ENCODE data around the gene GLG1.
"Not testable (repeated sequence)": the region's sequence is repeated elsewhere in the genome, so short reads cannot be mapped to it uniquely, and the experiment has no call there.

Gene GLG1

DNA sequence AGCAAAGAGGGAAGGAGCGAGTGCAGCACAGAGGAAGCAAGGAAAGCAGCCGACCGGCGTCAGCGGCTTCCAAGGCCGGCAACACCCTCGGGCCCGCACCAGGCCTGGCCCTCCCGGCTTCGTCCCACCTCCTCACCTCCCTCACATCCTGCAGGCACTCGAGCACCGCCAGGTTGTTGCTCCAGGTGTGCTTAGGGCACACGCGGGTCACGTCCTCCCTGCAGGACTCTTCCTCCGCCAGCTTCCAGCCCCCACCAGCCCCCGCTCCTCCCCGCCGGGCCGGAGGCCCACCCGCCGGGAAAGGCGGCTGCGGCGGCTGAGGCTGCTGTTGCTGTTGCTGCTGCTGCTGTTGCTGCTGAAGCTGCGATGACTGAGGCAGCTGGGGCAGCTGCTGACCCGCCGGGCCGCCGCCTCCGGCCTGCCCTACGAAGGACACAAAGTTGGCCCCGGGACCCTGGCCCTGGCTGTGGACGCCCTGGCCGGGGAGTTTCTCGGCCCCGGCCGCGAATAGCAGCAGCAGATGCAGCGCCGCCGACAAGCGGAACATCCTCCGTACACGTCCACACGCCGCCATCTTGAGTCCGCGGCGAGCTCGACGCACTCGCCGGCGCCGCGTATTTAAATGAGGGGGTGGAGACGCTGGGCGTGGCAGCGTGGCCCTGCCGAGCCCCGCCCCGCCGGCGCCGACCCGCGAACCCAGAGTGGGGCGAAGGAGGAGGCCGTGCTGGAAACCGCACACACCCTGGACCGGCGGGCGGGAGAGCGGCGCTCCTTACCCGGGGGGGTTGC, at the start of gene GLG1:
Gene GLG1 (minus strand): TSS at position 594 of the 789 bp plus-strand sequence. CDS start 20 bp downstream, at position 574.
- peak; percentile 82 to 87 (median 82) for DNase-seq (ENCODE audit: low read depth in 3 of 3)

DNA sequence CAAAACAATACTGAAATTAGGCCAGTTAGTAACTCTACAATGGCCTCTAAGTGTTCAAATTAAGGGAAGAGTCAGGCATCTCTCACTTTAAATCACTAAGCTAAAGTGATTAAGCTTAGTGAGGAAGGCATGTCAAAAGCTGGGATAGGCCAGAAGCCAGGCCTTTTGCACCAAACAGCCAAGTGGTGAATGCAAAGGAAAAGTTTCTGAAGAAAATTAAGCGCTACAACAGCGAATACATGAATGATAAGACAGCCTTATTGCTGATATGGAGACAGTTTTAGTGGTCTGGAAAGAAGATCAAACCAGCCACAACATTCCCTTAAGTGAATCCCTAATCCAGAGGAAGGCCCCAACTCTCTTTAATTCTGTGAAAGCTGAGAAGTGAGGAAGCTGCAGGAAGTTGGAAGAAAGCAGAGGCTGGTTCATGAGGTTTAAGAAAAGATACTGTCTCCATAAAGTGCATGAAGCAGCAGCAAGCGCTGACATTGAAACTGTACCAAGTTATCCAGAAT, 47.7 kb upstream of the GLG1 start:
- no peak for DNase-seq (ENCODE audit: low read depth in 3 of 3)

DNA sequence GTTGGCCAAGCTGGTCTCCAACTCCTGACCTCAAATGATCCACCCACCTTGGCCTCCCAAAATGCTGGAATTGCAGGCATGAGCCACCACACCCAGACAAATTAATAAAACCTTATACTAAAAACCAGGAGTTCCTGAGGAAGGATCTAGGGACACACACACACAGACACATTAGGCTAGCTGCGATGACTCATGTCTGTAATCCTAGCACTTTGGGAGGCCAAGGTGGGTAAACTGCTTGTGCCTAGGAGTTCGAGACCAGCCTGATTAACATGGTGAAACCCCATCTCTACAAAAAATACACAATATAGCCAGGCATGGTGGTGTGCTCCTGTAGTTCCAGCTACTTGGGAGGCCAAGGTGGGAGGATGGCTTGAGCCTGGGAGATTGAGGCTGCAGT, 46.0 kb upstream of the GLG1 start:
- not testable (repeated sequence) for DNase-seq (ENCODE audit: low read depth in 3 of 3)

DNA sequence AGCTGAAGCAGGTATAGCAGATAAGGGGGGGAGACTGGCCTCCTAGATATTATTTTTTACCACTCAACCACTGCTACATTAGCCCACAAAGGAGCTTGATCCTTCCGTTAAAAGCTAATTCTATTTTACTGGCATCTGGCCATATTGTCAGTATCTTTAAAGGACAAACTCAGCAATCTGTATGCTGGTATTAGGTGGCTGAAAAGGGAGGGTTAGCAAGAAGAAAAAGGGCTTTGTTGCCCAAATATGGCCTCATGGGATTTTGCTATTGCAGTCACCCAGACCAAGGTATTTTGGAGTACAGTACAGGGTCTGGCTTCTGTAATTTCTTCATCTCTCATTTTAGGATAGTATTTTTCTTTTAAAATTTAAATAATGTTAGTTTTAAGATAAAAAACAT, 45.3 kb upstream of the GLG1 start:
- DNase-seq (ENCODE audit: low read depth in 3 of 3), result no peak

DNA sequence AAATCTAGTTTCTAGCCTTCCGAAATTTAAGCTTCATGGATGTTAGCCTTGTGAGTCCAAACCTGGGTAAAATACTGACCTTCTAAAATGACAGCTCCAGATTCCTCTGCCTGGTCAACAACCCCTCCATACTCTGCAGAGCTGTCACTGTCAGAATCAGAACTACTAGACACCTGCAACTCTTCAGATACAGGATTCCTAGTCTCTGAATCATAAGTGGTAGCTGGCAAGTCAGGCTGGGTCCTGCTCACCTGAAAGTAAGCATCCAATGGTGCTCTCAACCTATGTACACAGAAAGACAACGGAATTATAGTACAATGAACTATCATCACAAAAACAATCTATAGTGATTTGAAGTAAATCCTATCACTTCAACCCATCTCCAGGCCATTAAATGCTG, 44.9 kb upstream of the GLG1 start:
- DNase-seq (ENCODE audit: low read depth in 3 of 3), result no peak

DNA sequence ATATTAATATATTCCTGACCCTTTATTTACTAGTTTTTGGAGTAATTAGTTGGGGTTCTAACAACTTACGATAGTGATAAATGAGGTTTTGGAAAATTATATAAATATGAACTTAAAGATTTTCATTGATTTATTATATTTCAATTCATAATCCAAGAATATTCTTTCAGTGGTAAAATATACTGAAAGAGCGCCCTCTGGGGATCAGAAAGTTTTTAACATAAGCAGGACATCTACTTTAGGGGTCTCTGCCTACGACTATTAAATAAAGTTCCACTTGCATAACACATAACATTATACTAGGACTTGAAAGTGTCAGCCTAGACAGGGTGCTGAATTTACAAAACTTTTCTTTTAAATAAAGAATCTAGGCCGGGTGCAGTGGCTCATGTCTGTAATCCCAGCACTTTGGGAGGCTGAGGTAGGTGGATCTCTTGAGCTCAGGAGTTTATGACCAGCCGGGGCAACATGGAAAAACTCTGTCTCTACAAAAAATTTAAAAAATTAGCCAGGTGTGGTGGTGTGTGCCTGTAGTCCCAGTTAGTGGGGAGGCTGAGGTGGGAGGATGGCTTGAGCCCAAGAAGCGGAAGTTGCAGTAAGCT, 44.2 kb upstream of the GLG1 start:
- no peak for DNase-seq (ENCODE audit: low read depth in 3 of 3)

DNA sequence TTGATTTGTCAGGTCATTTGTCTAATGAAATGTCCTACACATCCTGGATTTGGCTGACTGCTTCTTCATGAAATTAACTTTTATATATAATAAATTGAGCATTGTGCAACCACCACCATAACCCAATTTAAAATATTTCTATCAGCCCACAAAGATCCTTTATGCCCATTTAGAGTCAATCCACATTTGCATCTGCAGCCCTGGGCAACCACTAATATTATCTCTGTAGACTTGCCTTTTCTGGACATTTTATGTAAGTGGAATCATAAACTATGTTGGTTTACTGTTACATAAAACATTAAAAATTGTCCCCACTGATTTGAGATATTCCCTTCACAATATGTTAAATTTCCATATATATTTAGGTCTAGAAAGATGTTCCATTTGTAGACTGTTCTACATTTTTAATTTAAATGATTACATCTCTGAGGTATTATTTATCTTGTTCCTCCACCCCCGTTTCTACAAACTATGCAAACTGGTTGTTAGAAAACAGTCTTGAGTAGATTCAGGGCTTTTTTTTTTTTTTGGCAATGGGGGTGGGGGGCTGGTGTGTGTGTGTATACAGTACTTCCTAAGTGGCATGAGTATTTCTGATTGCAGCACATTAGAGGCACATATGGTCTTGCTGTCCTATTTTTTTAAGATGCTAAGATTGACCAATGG, 43.1 kb upstream of the GLG1 start:
- DNase-seq (ENCODE audit: low read depth in 3 of 3), result no peak

DNA sequence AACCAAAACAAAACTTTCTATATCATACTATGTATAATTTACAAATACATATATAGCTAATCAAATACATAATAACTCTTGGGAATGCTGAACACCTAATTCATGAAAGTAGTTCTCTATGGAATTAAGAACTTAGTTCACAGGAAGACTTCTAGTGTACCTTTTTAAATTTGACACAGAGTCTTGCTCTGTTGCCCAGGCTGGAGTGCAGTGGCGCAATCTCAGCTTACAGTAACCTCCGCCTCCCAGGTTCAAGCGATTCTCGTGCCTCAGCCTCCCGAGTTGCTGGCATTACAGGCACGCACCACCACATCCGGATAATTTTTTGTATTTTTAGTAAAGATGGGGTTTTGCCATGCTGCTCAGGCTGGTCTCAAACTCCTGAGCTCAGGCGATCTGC, 35.1 kb upstream of the GLG1 start:
- DNase-seq (ENCODE audit: low read depth in 3 of 3), result no peak

DNA sequence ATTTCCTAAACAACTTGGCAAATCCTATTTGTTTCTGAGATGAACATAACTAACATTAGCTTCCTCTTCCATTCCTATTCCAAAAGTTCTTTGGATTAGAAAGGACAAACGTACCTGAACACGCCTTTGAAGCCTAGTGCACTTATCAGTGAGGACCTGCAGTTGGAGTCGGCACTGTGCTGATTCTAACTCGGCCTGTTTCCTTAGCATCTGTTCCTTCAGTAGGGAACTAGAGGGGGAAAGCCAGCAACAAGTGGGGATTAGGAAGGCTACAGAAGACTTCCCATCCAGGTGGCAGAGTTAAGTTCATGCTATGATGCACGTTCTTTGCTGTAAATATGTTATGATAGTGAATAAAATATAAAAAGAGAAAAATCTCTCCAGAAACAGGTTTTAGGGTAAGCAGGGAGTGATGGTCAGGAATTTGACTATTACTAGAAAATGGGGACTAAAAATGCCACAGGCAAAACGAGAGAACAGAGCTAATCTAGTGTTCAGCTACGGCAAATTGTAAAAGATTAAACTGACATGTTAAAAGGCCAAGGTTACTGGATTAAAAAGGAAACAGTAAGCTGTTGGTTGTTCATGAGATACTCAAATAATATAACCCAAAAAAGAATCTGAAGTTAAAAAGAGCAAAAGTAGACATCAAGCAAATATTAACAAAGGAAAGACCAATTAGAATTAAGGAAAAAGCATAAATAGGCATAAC, 31.0 kb upstream of the GLG1 start:
- no peak for DNase-seq (ENCODE audit: low read depth in 3 of 3)

DNA sequence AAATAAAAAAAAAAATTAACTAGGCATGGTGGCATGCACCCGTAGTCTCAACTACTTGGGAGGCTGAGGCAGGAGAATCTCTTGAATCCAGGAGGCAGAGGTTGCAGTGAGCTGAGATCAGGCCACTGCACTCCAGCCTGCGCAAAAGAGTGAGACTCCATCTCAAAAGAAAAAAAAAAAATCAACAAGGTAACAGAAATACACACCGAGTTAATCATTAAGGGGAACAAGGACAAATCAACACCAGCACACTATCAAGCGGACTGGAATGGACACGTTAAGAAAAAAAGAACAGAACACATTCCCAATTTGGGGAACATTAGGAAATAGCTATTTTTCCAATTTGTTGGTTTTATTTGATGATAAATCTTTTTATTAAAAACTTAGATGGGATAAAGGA, 28.4 kb upstream of the GLG1 start:
- DNase-seq (ENCODE audit: low read depth in 3 of 3), result no peak

DNA sequence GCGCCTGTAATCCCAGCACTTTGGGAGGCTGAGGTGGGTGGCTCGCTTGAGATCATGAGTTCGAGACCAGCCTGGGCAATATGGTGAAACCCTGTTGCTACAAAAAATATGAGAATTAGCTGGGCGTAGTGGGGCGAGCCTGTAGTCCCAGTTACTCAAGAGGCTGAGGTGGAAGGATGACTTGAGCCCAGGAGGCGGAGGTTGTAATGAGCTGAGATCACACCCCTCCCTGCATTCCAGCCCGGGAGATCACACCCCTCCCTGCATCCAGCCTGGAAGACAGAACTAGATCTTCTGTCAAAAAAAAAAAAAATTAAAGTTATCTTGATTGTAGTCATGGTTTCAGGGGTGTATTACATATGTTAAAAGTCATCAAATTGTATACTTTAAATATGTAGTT, 26.8 kb upstream of the GLG1 start:
- DNase-seq (ENCODE audit: low read depth in 3 of 3), result no peak

DNA sequence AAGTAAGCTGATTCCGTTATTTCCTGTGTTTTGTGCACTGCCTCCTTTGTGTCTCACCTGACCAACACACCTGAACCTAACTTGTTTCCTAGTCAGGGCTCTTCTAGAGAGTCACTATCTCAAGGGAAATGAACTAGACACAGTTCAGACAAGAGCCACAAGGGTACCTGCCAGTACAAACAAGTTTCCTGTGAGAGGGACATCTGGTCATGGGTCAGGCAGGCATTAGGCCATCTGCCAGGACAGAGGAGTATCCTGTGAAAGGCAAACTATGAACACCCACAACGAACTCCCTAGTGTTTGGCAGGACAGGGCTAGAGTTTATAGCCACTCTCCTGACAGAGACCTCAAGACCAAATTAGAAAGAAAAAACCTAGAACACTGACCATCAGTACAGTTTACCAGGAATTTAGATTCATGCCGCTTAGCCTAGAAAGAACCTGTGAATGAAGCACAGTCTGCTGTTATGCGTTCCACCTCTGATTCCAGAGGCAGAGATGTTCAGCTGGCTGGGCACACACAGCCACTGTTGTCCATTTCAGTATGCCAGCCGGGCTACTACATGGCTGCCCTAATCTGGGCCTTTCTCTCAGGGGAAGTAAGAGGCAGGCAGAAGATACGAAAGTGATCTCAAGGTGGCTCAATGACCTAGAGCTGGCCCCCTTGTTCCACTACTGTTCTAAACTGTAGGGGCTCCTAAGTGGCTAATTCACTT, 20.7 kb upstream of the GLG1 start:
- no peak for DNase-seq (ENCODE audit: low read depth in 3 of 3)

DNA sequence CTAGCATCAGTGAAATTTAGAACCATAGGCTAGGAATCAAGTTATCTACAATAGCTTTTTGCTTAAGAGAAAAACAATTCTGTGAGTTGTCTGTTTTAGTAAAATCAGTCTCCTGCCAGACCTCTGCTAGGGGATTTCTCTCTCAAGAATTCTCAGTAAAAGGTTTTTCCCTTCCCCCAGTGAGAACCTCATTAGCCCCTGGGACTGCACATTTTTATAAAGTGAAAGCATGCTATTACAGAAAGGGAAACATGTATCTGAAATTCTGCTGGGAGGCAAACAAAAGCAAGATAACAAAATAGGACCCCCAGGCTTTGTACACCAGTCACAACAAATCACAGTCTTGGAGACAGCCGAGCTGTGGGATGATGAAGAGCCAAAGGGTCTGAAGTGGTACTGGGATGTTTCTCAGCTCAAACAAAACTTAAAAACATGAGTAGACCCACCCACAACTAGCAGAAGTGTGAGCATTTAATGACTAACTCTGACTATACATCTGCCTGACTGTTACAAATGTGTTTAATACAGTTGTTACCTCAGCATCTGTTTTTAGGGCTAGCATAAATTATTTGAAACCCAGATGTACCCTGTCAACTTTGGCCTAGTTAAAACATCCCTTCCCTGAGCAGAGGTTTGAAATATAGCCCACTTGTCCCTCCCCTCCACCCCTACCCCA, 20.0 kb upstream of the GLG1 start:
- no peak for DNase-seq (ENCODE audit: low read depth in 3 of 3)

DNA sequence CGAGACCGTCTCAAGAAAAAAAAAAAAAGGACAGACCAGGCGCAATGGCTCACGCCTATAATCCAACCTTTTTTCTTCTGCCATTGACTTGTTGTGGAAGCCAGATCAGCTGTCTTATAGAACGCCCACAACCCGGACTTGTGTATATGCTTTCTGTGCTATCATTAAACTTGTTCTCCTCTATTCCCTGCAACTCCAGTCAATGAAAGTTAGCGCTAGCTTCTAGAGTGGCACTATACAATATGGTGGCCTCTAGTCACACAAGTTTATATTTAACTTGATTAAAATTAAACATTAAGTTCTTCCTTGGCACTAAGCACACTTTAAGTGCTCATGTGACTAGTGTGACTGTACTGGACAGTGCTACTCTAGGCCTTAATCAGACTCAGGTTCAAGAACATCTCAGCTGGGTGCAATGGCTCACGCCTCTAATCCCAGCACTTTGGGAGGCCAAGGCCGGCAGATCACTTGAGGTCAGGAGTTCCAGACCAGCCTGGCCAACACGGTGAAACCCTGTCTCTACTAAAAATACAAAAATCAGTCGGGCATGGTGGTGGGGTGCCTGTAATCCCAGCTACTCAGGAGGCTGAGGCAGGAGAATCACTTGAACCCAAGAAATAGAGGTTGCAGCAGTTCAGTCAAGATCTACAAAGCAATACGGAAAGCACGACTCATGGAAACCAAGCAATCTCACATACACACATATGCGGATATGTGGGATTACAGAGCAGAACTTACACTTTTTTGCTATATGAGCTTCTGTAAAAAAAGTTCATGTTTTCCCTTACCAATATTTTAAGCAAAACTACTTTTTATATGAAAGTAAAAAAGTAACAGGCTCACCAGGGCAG, 18.8 kb upstream of the GLG1 start:
- no peak for DNase-seq (ENCODE audit: low read depth in 3 of 3)

DNA sequence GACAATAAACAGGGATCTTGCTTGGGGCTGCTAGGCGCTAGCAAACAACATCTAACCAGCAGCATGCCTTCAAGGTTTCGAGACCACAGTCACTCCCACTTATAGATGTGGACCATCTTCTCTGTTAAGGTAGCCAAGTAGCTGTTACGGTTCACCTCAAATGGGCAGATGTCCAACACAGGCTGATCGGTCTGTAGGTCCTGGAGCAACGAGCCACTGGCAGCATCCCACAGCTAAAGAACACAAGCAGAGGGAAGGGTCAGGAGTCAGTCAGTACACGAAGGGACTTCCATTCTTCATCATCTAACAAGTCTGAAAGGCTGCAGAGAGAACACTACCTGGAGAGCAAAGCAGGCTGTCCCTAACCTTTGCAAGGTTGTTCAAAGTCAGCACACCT, 16.9 kb upstream of the GLG1 start:
- no peak for DNase-seq (ENCODE audit: low read depth in 3 of 3)

DNA sequence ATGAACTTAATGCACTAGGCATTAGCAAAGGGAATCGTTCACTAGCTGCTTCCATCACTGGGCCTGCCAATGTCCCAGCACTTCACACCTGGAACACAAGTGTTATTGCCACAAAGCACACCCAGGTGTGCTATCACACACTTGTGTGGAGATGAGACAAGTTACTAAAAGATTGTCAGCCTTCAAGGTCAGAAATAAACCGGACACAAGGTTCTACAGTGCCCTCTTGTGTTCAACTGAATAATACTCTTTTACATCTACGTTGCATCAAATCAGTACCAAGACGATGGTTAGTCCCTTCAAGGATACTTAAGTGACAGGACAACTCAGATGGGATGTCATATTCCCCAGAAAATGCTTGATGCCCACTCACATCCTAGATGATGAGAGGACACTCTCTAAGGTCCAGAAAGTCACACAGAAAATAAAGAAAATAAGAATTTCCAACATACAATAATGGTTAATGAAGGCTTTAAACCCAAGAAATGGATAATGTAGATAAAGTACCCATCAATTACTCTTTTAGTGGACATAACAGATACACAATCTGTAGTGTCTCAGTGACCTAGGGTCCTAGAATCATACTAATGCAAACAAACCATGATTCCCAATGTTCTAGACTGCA, 16.4 kb upstream of the GLG1 start:
- no peak for DNase-seq (ENCODE audit: low read depth in 3 of 3)

DNA sequence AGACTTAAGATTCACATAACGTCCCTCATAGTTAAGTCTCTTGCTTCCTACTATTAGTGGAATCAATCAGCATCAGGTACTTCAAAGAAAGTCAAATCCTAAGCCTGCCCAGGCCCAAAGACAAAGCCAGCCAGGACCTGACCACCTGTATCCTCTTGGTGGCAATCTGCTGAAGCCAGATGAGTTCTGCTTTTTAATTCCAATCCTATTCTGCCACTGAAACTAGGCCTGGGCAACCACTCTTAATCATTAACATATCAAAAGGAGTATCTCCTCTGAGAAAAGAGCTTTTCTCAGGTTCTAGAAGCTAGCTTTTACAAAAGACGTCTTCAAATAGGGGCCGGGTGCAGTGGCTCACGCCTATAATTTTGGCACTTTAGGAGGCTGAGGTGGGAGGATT, 15.1 kb upstream of the GLG1 start:
- DNase-seq (ENCODE audit: low read depth in 3 of 3), result no peak

DNA sequence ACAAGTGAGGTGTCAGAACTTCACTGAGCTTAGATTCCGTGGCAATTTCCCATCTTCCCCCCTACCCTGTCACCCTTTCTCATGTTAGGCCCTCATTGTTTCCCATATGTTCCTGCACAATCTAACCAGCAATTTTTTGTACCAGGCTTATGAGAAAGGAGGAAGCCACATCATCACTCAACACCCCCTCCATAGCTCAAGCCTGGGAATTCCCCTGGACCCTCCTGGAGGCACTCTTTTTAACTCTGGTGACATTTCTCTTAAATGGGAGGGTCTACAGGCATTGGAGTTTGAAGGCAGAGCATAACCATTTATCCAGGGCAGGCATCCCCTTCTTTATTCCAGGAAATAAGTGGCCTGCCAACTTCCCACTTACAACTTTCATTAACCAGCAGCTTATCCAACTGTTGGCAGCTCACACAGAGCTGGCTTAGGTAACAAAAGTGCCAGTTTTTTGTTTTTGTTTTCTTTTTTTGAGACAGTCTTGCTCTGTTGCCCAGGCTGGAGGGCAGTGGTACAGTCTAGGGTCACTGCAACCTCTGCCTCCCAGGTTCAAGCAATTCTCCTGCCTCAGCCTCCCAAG, 10.4 kb upstream of the GLG1 start:
- DNase-seq (ENCODE audit: low read depth in 3 of 3), result no peak

DNA sequence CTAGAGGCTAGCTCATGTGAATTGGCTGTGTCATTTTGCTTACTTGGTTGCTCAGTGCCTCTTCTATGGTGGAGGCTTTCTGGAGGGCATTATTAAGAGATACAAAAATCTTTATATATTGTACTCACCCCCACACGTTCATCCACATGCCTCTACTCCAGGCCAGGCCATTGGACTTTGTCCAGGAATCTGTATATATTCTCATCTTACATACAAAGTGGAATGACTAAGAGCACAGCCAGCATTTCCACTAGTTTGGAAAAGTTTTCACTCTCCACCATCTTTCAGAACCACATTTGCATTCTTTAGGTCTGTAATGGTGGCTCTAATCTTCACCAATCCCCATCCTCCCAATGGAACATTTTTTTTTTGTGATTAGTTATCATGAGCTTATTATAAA, 4.8 kb upstream of the GLG1 start:
- no peak for DNase-seq (ENCODE audit: low read depth in 3 of 3)
